Erythroblast (primary cell): Measurements from ENCODE around the gene SLC1A5.

Experiments used
- GATA1 ChIP-seq: IDR thresholded peaks from 2 replicates; pipeline ENCODE4 v1.6.1; 2011; ENCODE audit warnings: low read depth, mild to moderate bottlenecking, control low read depth, low read length, moderate library complexity
- POLR2A ChIP-seq: IDR thresholded peaks from 2 replicates; pipeline ENCODE4 v1.6.1; 2011; ENCODE audit warnings: mild to moderate bottlenecking, low read length

GRCh38 chr19:46732966-46733689 is 55.3 kb downstream of the SLC1A5 start:
- TF ChIP-seq POLR2A = no peak
- no peak for TF ChIP-seq GATA1
